ENCODE data around the gene CFAP126.
"Not testable (repeated sequence)": the region's sequence is repeated elsewhere in the genome, so short reads cannot be mapped to it uniquely, and the experiment has no call there.

Gene CFAP126, protein sequence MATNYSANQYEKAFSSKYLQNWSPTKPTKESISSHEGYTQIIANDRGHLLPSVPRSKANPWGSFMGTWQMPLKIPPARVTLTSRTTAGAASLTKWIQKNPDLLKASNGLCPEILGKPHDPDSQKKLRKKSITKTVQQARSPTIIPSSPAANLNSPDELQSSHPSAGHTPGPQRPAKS

DNA sequence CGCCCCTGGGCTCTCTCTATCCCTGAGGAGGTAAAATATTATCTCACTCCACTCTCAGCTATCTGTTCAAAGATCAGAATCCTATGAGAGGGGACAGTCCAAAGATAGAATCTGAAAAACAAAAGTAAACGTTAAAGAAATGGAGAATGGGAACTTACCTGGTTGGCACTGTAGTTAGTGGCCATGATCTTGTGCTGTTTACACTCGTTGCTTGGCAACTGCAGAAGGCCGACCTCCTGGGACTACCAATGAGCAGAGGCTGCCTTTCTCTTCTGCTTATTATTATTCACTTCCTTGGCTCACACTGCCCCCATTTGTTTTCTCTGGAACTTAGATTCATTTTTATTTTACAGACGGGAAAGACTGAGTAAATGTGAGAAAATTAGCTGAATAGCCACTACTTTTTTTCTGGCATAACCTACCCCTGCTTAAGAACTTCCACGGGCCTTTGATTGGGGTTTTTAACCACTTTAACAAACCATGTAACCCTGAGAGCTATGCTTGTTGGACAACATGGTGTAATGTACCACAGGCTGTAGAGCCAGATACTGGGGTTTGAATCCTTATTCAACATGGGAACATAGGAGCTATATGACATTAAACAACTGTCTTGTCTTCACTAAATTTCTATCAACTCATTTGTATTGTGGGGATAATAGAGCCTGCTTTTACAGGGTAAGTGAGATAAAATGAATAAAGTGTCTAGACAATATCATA, at the start of gene CFAP126:
Gene CFAP126 (minus strand): TSS at position 193 of the 717 bp plus-strand sequence. CDS start 8 bp downstream, at position 185.
- DNase-seq (ENCODE audit: low spot score): peak; percentile 45

GRCh38 chr1:161413050-161413449, 45.4 kb upstream of the CFAP126 start:
- not testable (repeated sequence) for DNase-seq (ENCODE audit: low spot score)

GRCh38 chr1:161410636-161410970, 42.9 kb upstream of the CFAP126 start:
- not testable (repeated sequence) for DNase-seq (ENCODE audit: low spot score)

- DNase-seq (ENCODE audit: low spot score): not testable (repeated sequence)
These were observed 42.4 kb upstream of the CFAP126 start for GRCh38 chr1:161409848-161410635.

DNA sequence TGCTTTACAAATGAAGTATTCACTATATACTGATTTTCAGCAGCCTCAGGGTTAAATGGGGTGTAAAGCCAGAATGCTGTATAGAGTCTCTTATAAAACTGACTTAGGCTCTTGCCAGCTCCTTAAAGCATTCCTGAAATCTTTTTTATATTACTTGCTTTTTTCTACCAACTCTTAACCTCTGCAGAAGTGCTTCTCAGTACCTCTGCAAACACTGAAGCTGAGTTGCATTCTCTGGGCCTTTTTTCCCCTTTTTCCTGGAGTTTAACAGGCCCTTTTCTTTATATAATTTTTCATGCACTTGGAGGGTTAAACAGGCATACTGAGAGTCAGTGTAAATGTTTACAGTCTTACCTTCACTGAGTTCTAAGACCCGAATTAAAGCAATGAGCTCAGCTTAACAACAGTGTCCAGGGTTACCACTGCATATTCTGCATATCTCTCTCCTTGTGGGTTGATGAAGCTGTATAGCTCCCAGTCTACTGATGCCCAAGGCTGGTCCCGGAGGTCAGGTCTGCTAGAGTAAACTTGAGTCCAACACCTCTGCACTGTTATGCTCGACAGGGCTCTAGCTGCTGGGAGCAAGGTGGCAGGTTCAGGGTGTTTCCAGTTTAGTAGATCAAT, 40.9 kb upstream of the CFAP126 start:
- no peak for DNase-seq (ENCODE audit: low spot score)

GRCh38 chr1:161407451-161407985, 39.8 kb upstream of the CFAP126 start:
- DNase-seq (ENCODE audit: low spot score): no peak

- not testable (repeated sequence) for DNase-seq (ENCODE audit: low spot score)
These were observed 38.9 kb upstream of the CFAP126 start for GRCh38 chr1:161406551-161406950.

DNA sequence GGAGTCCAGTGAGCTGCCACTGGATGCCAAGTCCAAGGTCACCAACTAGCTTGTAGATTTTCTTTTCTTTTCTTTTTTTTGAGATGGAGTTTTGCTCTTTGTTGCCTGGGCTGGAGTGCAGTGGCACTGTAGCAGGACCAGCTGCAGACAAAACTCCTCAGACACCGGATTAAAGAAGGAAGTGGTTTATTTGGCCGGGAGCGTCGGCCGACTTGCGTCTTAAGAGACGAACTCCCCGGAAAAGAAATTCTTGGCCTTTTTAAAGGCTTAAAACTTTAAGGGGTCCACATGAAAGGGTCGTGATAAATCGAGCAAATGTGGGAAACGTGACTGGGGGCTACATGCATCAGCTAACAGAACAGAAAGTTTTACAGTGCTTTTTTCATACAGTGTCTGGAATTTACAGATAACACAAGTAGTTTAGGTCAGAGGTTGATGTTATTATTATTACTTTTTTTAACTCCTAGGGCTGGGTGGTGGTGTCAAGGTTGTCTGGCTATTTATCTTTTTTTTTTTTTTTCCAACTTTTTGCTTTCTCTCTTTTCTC, 36.4 kb upstream of the CFAP126 start:
- no peak for DNase-seq (ENCODE audit: low spot score)

GRCh38 chr1:161402446-161402845, 34.8 kb upstream of the CFAP126 start:
- no peak for DNase-seq (ENCODE audit: low spot score)

DNA sequence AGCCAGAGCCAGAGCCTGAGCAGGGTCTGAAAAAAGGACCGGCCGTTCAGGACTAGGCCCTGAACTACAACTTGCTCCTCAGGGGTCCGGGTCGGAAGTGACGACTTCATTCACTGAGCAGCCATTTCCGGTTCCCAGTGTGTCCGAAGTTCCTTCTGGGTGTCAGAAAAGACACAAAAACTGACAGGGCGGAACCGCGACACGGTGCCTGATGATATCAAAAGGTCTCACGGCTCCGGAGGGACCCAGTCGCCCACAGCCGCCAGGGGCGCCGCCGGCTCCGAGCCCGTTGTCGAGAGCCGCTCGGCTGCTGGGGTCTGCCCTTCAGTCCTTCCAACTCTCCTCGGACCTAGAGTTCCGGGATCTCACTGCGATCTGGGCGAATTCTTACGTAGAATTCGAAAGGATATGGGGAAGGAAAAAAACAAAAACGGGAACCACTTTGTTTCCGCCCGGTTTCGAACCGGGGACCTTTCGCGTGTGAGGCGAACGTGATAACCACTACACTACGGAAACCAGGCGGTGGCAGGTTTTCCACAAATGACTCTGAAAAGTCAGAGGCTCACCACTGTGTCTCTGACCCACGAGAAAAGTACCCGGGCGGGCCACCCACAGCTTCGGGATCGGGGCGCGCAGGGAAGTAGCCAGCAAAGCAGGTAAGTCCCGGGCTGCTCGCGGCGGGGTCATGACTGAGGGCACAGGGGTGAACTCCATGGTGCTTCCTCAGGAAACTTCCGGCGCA, 31.8 kb upstream of the CFAP126 start:
- DNase-seq (ENCODE audit: low spot score): peak; percentile 95

DNA sequence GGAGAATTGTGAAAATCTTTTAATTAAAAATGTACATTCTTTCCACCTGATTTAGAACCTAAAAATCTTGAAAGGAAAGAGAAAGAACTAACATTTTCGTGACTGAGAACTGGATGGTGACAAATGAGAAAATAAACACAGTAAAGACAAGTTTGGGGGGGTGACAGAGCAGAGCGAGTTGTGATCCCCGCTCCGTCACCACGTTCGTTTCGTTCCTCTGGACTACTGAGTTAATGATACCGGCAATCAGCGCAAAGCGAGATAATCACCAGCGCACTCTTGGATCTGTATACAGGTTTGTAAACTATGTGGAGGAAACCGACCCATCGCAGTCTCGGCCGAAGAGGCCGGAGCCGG, 31.2 kb upstream of the CFAP126 start:
- no peak for DNase-seq (ENCODE audit: low spot score)

DNA sequence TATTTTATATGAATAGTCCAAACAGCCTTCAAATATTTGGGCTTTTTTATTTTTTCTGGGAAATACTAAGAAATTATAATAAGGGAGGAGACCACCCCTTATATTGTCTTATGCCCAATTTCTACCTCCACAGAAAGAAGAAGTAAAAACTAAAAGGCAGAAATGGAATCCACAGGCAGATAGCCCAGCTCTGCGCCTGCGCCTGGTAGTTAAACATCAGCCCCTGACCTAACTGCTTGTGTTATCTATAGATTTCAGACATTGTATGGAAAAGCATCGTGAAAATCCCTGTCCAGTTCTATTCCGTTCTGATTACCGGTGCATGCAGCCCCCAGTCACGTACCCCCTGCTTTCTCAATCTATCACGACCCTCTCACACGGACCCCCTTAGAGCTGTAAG, 29.4 kb upstream of the CFAP126 start:
- not testable (repeated sequence) for DNase-seq (ENCODE audit: low spot score)

- DNase-seq (ENCODE audit: low spot score): no peak
These were observed 25.5 kb upstream of the CFAP126 start for GRCh38 chr1:161393151-161393550.

DNA sequence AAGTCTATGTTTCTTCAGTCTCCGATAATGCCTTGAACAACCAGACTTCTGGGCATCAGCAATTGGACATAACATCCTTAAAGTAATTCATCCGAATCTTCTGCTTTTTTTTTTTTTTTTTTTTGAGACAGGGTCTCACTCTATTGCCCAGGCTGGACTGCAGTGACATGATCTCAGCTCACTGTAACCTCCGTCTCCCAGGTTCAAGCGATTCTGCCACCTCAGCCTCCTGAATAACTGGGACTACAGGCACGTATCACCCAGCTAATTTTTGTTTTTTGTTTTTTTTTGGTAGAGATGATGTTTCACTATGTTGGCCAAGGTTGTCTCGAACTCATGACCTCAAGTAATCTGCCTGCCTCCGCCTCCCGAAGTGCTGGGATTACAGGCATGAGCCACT, 23.9 kb upstream of the CFAP126 start:
- no peak for DNase-seq (ENCODE audit: low spot score)

- DNase-seq (ENCODE audit: low spot score): not testable (repeated sequence)
These were observed 23.5 kb upstream of the CFAP126 start for GRCh38 chr1:161391136-161391535.

DNA sequence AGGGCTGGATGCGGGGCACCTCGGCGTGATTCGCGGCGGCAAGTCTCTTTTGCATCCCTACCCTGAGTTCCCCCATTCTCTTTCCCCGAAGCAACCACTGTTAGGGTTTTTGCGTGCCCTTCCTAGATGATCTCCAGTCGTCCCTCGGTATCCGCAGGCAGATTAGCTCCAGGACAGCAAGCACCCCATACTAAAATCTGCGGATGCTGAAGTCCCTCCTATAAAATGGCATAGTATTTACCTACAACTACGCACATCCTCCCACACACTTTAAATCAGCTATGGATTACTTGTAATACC, 22.8 kb upstream of the CFAP126 start:
- DNase-seq (ENCODE audit: low spot score): no peak

DNA sequence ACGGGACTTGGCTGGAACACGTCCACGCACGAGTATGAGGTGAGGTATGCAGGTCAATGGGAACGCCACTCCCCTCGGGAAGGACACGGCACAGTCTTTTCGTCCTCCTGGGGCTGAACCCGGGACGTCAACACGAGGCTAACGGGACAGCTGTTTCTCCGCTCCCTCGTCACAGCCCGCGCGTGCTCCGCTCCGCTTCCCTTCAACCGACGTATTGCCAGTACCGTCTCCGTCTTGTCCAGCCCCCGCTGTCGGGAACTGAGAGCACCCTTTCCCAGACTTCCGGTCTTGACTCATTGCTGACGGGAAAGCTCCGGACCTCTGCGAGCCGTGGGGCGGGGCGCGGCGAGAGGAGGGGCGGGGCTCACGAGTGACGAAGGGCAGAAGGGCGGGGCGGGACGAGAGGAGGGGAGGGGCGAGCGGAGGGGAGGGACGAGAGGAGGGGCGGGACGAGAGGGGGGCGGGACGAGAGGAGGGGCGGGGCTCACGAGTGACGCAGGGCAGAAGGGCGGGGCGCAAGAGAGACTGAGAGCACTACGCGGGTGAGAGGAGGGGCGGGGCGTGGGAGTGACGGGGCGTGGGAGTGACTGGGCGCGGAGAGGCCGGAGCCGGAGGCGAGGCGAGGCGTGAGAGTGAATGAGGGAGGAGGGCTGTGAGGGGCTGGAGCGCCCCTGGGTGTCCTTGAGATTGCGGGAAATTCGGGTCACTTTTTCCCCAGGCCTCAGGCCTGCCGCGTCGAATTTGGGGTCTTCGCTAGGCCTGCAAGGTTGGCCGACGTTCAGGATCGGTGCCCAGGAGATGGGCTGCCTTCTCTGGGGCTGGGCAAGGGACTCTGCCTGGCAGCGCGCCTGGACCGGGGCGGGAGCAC, 22.2 kb upstream of the CFAP126 start:
- peak; percentile 97 for DNase-seq (ENCODE audit: low spot score)

GRCh38 chr1:161389158-161389557, 21.5 kb upstream of the CFAP126 start:
- DNase-seq (ENCODE audit: low spot score): not testable (repeated sequence)

DNA sequence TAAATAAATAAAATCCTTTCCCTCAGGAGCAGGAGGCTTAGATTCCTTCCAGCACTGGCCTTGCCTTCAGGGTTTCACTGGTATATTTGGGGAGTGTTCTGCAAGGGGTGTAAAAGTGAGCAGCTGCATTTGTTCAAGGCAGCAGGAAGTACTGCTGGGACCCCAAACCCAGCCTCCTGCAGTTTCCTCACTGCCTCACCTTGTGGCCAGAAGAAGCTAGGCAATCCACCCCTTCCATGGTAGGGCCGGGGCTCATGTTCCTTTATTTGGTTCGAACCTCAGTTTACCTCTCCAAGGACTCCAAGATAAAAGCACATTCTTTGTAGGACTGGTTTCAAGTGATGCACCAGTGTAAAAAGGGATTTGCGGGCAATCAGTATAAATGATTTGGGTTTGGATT, 21.0 kb upstream of the CFAP126 start:
- no peak for DNase-seq (ENCODE audit: low spot score)

- DNase-seq (ENCODE audit: low spot score): peak; percentile 83
These were observed 14.7 kb upstream of the CFAP126 start for GRCh38 chr1:161382214-161383019.
